ENCODE results near the gene WDR90. TPM values are rescaled to one million over a fixed set of nuclear protein-coding genes. Genes with fewer than 3 reads are reported as not detected.

WDR90 gene
- total and polyA plus RNA-seq, 8 donors = 14.7 to 91.3 (median 22.3) TPM

- Histone ChIP-seq H3K27me3 (no peaks in the 10 kb centered on the region), H3K9me3 (no peaks in the 10 kb centered on the region), H3K27ac (no peak overlapping the region), H3K36me3 (no peaks in the 10 kb centered on the region), H3K4me3 (no peak overlapping the region), H3K4me1 (peaks cover 0 to 5% (median 3%) of the 10 kb centered on the region in 3 donors)
- FAIRE-seq (no peak), DNase-seq (no peak), ATAC-seq (no peak)
- no peak for TF ChIP-seq CTCF (IDR thresholded peaks at IDR 0.05)
- intact Hi-C loops (cut with DNase I) = no loop called here
- WGBS, 2 donors = 77 to 84% methylated on average over 10 of the region's 10 CpGs
Observed at GRCh38 chr16:608019-608418, 41.1 kb upstream of the WDR90 start.

GRCh38 chr16:609316-609715 is 39.8 kb upstream of the WDR90 start:
- H3K27me3 ChIP-seq = no peaks in the 10 kb centered on the region
- H3K9me3 ChIP-seq = no peaks in the 10 kb centered on the region
- H3K4me3 ChIP-seq = no peak overlapping the region
- no peak for FAIRE-seq
- H3K4me1 ChIP-seq = peaks cover 0 to 5% (median 3%) of the 10 kb centered on the region in 3 donors
- no peak for DNase-seq
- no peak overlapping the region for H3K27ac ChIP-seq
- H3K36me3 ChIP-seq = no peaks in the 10 kb centered on the region
- no peak for ATAC-seq
- intact Hi-C loops (cut with DNase I) = no loop called here
- 86 to 93% methylated on average over 13 of the region's 13 CpGs for WGBS, 2 donors
- no peak for TF ChIP-seq CTCF (IDR thresholded peaks at IDR 0.05)

- intact Hi-C loops (cut with DNase I) = no loop called here
- ATAC-seq = peak in 2 of 4 donors; percentile 5 to 14
- H3K4me3 ChIP-seq = no peak overlapping the region
- no peak for TF ChIP-seq CTCF (IDR thresholded peaks at IDR 0.05)
- peaks cover 0 to 5% (median 3%) of the 10 kb centered on the region in 3 donors for H3K4me1 ChIP-seq
- WGBS, 2 donors = 86 to 90% methylated on average over 14 of the region's 14 CpGs
- H3K9me3 ChIP-seq = no peaks in the 10 kb centered on the region
- FAIRE-seq = no peak
- no peaks in the 10 kb centered on the region for H3K27me3 ChIP-seq
- DNase-seq = peak in 1 of 6 donors; percentile 76
- no peaks in the 10 kb centered on the region for H3K36me3 ChIP-seq
- H3K27ac ChIP-seq = no peak overlapping the region
Observed at GRCh38 chr16:609984-610383, 39.2 kb upstream of the WDR90 start.

- TF ChIP-seq CTCF (IDR thresholded peaks at IDR 0.05) = peak; percentile 69 to 76 (median 74)
- Histone ChIP-seq H3K9me3 (no peaks in the 10 kb centered on the region), H3K27ac (no peak overlapping the region), H3K4me1 (peaks cover 0 to 5% (median 3%) of the 10 kb centered on the region in 3 donors), H3K36me3 (no peaks in the 10 kb centered on the region), H3K4me3 (no peak overlapping the region), H3K27me3 (no peaks in the 10 kb centered on the region)
- intact Hi-C loops (cut with DNase I) = no loop called here
- DNase-seq = peak in 5 of 6 donors; percentile 63 to 89 (median 79)
- WGBS, 2 donors = 50 to 58% methylated on average over 28 of the region's 28 CpGs
- ATAC-seq = peak; percentile 74 to 95 (median 94)
- no peak for FAIRE-seq
Observed at GRCh38 chr16:610513-611381, 38.4 kb upstream of the WDR90 start.

- peaks cover 0 to 8% (median 0%) of the 10 kb centered on the region in 3 donors for H3K36me3 ChIP-seq
- peaks cover 0 to 5% (median 3%) of the 10 kb centered on the region in 3 donors for H3K4me1 ChIP-seq
- 91 to 94% methylated on average over 13 of the region's 13 CpGs for WGBS, 2 donors
- H3K9me3 ChIP-seq = no peaks in the 10 kb centered on the region
- ATAC-seq (no peak), FAIRE-seq (no peak), DNase-seq (no peak)
- H3K27ac ChIP-seq = no peak overlapping the region
- no peak for TF ChIP-seq CTCF (IDR thresholded peaks at IDR 0.05)
- H3K4me3 ChIP-seq = no peak overlapping the region
- H3K27me3 ChIP-seq = no peaks in the 10 kb centered on the region
- intact Hi-C loops (cut with DNase I) = no loop called here
Observed at GRCh38 chr16:615122-615521, 34.0 kb upstream of the WDR90 start.
